Ovary (tissue), 9 donors: Measurements from ENCODE around the gene PPP1R14C. TPM values are rescaled to one million over a fixed set of nuclear protein-coding genes. Genes with fewer than 3 reads are reported as not detected.

ENCODE experiments used
- DNase-seq, 5 donors: peaks; one replicate each; pipeline ENCODE4 v3.0.0-alpha.2; 2019 to 2020
- H3K27ac ChIP-seq, 2 donors: fragments of 200-600 bp; one replicate each; pipeline versions ENCODE4 v1.5.1 to v1.8.0; 2019 to 2022
- H3K27me3 ChIP-seq: fragments of 200-600 bp; one replicate; pipeline ENCODE4 v1.8.0; 2022
- H3K36me3 ChIP-seq: fragments of 200-600 bp; sonication (generic); one replicate; pipeline ENCODE4 v1.5.1; 2019
- H3K4me1 ChIP-seq: one replicate; pipeline ENCODE4 v1.8.1; 2013; ENCODE audit warnings: mild to moderate bottlenecking, moderate library complexity; ENCODE audit not compliant: insufficient read depth
- H3K4me3 ChIP-seq: fragments of 200-600 bp; sonication (generic); one replicate; pipeline ENCODE4 v1.5.1; 2017
- H3K9me3 ChIP-seq, 2 donors: fragments of 200-600 bp in 1 of 2; sonication (generic) in 1 of 2; one replicate each; pipeline versions ENCODE4 v1.5.1 to v1.8.1; 2013 to 2019; ENCODE audit warnings: mild to moderate bottlenecking in 1 of 2, moderate library complexity in 1 of 2
- CTCF ChIP-seq, 3 donors: fragments of 450-650 bp in 2 of 3; fragments of 200-600 bp in 1 of 3; IDR thresholded peaks; one replicate each; pipeline versions ENCODE4 v1.5.1 to v1.8.0; 2016 to 2022; ENCODE audit warnings: antibody characterized with exemption in 3 of 3, mild to moderate bottlenecking in 1 of 3
- EP300 ChIP-seq: sonication (generic); formaldehyde crosslinking; IDR thresholded peaks from one replicate; pipeline ENCODE4 v1.6.1; 2017; ENCODE audit warnings: antibody characterized with exemption
- POLR2A ChIP-seq: fragments of 450-650 bp; IDR thresholded peaks from one replicate; pipeline ENCODE4 v1.6.1; 2017; ENCODE audit warnings: antibody characterized with exemption, mild to moderate bottlenecking, moderate library complexity
- WGBS, 3 donors: extraction: QIAGEN DNeasy Blood & Tissue Kit in 1 of 3; methylation state at CpG; one replicate each; pipeline versions ENCODE4 v1.1.5 to v1.1.7; 2013 to 2017; 5-methylcytosine and 5-hydroxymethylcytosine counted together
- intact Hi-C, 4 donors: fragments of 100-400 bp; cut with DNase I; formaldehyde crosslinking; loops; one replicate each; pipeline versions ENCODE4 v1.11.0 to v1.15.1; 2022 to 2023
- polyA plus RNA-seq, 2 donors: library from polyadenylated mRNA; stranded (reverse); fragments of 200-250 nt in 1 of 2; fragments of 350-450 nt in 1 of 2; fragmentation: Illumina TruSeq in 1 of 2; extraction: RNeasy Lipid Tissue Mini Kit (QIAGEN cat#74804) in 1 of 2; gene quantifications; one replicate each; pipeline ENCODE4 v1.2.3, GENCODE V29; 2013 to 2014
- total RNA-seq, 7 donors: library from RNA; depleted of rRNA in 2 of 7; stranded (reverse); fragments of >200 nt in 2 of 7; fragmentation: NEBNext Ultra II Directional in 3 of 7; extraction: Animal tissue kit (Norgen Biotek cat#: 25700) in 3 of 7; gene quantifications; one replicate each; pipeline versions ENCODE4 v1.1.0 to v1.2.4, GENCODE V29; 2016 to 2023
- donor health status: DM: no; HTN: no; CAD: no; lungs with moderate emphysema.
- donor health status: DM: no; HTN: no; CAD: no.
- donor health status: Bipolar disorder and iron deficiency.
- donor health status: DM: yes; HTN: yes; CAD: no.
- donor health status: DM: no; HTN: no; CAD: no.
- donor health status: DM: yes; HTN: yes; CAD: no.

Gene PPP1R14C
- total and polyA plus RNA-seq, 9 donors: 0.12 to 8.6 (median 0.40) TPM; not detected in 2

- Histone ChIP-seq H3K27me3 (no peaks in the 10 kb centered on the region), H3K9me3 (no peaks in the 10 kb centered on the region), H3K4me3 (no peak overlapping the region), H3K27ac (no peak overlapping the region), H3K36me3 (no peaks in the 10 kb centered on the region), H3K4me1 (no peaks in the 10 kb centered on the region)
- TF ChIP-seq CTCF (IDR thresholded peaks at IDR 0.05): no peak
- TF ChIP-seq POLR2A: no peak
- TF ChIP-seq EP300: no peak
- 85 to 89% (median 88%) methylated on average over 11 of the region's 11 CpGs for whole genome bisulfite sequencing, 3 donors
- DNase-seq: no peak
- intact Hi-C loops: no loop called here
Observed at GRCh38 chr6:150211700-150212511, 69.1 kb downstream of the PPP1R14C start.

DNA sequence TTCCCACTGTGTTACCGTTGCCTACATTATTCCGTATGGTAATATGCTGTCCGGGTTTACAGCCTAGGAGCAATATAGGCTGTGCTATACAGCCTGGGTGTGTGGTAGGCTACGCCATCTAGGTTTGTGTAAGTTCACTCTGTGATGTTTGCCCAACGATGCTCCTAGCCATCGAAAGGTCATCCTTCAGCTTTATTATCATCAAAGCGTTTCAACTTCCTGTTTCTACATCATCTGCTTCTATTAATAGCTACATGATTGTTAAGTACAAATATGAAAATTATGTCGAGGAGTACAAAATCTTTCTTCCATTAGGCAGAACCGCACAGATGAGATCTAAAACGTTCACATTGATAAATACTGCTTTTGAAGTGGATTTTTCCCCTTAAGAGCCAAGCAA is 69.9 kb downstream of the PPP1R14C start:
- H3K9me3 ChIP-seq: no peaks in the 10 kb centered on the region
- H3K4me3 ChIP-seq: no peak overlapping the region
- no peaks in the 10 kb centered on the region for H3K27me3 ChIP-seq
- 46 to 53% (median 51%) methylated on average over 10 of the region's 10 CpGs for WGBS, 3 donors
- no peaks in the 10 kb centered on the region for H3K36me3 ChIP-seq
- DNase-seq: no peak
- intact Hi-C loops: no loop called here
- H3K27ac ChIP-seq: no peak overlapping the region
- no peak for TF ChIP-seq POLR2A
- no peak for TF ChIP-seq CTCF (IDR thresholded peaks at IDR 0.05)
- TF ChIP-seq EP300: no peak
- no peaks in the 10 kb centered on the region for H3K4me1 ChIP-seq

GRCh38 chr6:150213301-150213700 is 70.5 kb downstream of the PPP1R14C start:
- Histone ChIP-seq H3K4me3 (no peak overlapping the region), H3K27ac (no peak overlapping the region), H3K4me1 (no peaks in the 10 kb centered on the region), H3K27me3 (no peaks in the 10 kb centered on the region), H3K36me3 (no peaks in the 10 kb centered on the region), H3K9me3 (no peaks in the 10 kb centered on the region)
- intact Hi-C loops: no loop called here
- no peak for DNase-seq
- TF ChIP-seq CTCF (IDR thresholded peaks at IDR 0.05) (no peak), POLR2A (no peak), EP300 (no peak)
- WGBS, 3 donors: 71 to 86% (median 78%) methylated on average over 1 of the region's 1 CpG

DNA sequence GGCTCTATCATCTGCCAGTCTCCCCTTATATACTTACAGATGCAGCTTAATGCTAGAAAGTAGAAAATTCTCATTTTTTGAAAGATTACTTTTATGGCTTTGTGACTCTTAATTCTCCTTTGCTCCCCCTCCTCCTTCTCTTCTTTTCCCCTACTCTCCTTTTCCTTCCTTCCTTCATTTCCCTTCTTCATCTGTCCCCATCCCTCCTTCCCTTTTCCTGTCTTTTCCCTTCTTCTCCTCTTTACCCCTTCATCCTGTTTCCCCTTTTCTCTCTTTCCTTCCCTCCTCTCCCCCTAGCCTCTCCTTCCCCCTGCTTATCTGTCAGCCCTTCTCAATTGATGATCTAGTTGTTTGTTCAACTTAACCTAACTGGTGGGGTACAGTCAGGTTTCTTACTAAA is 71.5 kb downstream of the PPP1R14C start:
- Histone ChIP-seq H3K4me3 (no peak overlapping the region), H3K27me3 (no peaks in the 10 kb centered on the region), H3K36me3 (no peaks in the 10 kb centered on the region), H3K27ac (no peak overlapping the region), H3K9me3 (no peaks in the 10 kb centered on the region), H3K4me1 (no peaks in the 10 kb centered on the region)
- intact Hi-C loops: no loop called here
- TF ChIP-seq CTCF (IDR thresholded peaks at IDR 0.05): no peak
- DNase-seq: no peak
